DMS53 treated with DMSO at 0.1 percent for 48 hours (cell line): ENCODE data around the gene DIAPH3.

ENCODE experiments used
- DNase-seq: peaks from one replicate; lab custom pipeline; 2025; ENCODE audit not compliant: unreplicated experiment; lab: John Stamatoyannopoulos, UW

DIAPH3 gene

GRCh38 chr13:59801107-59801880 is 362.4 kb downstream of the DIAPH3 start:
- no peak for DNase-seq

DNA sequence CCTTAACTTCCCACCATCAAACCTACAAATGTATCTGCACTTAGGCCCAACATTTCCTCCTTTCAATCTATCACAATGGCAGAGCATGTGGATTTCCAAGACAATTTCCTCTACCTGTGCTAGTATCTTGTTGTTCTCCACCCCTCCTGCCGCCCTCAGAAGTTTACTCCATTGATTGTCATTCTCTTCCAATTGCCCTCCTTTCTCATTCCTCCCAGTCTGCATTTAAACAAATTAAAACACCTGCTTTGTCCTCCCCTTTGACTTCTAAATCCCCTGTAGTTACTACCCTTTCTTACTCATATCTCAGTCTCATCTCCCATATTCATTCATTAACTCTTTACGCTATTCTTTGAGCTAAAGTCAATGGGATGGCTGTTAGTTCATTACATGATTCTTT is 370.6 kb downstream of the DIAPH3 start:
- no peak for DNase-seq

GRCh38 chr13:59790626-59791025 is 373.1 kb downstream of the DIAPH3 start:
- no peak for DNase-seq

DNA sequence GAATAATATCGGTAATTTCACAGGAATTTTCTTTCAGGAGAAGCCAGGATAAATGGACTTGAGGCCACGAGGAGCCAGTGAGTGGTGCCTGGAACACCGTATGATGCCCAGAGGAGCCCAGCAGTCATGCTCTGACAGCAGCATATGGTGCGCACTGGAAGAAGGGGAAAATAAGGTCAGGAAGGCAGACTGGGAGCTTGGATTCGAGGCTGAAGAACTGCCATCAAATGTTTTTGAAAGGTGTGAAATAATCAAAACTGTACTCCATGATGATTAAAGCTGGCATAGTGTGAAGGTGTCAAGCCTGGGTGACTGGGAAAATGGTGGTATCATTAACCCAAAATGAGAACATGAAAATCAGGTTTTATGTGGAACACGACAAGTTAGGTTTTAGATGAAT is 374.2 kb downstream of the DIAPH3 start:
- no peak for DNase-seq

DNA sequence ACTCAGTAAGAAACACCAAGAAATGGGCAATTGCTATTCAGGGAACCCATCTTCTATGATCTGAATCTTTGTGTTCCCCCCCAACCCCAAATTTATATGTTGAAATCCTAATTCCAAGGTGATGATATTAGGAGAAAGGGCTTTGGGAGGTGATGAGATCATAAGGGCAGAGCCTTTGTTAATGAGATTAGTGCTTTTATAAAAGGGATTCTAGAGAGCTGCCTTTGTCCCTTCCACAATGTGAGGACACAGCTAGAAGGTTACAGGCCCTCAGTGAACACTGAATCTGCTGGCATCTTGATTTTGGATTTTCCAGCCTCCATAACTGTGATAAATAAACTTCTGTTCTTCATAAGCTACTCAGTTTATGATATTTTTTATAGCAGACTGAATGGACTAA is 376.0 kb downstream of the DIAPH3 start:
- no peak for DNase-seq

- DNase-seq = no peak
Observed at GRCh38 chr13:59782696-59783095, 381.0 kb downstream of the DIAPH3 start.

DNA sequence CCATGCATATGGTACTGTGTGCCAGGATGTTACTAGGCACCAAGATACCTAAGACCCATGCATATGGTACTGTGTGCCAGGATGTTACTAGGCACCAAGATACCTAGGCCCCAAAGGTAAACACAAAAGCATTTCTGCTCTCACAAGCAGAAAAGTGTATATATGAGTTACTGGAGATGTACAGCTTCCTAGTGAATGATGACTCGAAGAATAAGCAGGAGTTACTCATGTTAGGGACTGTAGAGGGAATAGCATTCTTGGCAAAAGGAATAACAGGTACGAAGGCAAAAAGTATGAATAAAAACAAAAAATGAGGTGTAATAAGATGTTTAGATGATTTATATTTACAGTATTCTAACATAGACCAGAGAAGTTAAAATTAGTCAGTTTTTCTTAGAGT is 383.7 kb downstream of the DIAPH3 start:
- DNase-seq = no peak

DNA sequence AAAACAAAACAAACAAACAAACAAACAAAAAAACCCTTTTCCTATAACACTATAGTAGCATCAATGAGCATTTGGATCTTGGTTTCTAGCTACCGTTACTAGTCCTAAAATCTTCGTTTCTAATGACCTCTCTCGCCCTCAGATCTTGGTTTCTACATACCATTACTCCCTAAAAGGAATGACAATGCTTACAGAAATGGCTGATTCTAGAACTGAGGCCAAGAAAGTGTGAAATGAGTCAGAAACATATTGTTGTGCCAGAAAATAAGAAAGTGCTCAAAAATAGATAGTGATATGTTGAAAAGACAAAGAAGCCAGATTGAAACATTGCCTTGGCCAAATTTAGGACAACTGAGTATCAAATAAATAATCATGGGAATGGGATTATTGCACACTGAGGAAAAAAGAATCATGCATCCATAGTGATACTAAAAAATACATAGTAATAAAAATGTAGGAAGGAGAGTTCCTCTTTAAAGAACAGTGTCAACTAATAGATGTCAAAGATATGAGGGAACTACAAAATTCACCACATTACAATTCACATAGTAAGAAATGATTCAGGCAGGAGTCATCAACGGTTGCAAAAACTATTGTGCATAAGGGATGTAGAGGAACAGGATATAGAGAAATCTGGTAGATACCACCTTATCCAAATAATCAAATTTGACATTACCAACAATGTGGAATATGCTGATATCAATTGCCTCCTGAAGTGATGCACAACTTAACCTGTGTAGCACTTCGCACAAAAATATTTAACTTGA is 386.6 kb downstream of the DIAPH3 start:
- DNase-seq = no peak

DNA sequence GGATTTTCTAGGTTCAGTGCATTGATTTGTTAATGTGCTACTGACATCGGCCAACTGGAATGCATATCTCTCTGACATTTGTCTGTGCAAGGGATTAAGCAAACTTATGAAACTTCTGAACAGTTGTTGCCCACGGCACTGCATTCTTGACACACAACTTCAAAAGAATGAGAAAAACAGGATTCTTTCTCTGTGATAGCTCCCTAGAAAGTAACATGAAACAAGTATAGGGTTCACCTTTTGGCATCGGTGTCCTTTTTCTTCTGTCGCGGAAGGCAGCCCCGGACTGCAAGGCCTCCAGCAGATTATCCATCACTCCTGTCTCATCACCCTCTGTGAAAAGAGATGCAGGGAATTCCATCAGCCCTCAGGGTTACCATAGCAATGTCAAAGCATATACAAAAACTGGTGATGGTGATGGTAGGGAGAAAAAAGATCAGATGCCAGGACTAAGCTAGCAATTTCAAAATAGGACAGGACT is 389.2 kb downstream of the DIAPH3 start:
- DNase-seq = no peak

DNA sequence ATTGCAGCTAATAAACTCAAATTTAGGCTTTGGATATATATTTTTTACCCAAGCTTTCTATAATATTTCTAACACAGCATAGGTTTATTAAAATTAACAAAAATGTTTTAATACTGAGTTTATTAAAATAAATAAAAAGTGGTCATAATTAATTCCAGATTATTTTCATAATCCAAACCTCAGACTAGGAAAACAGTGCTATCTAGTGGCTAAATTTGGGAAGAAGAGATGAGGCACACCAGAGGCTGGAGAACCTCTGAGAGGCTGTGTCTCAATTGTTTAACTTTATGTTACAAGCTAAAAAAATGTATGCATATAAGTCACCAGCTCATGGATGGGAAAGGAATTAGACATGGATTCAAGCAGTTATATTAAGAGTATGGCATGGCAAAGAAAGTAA is 392.5 kb downstream of the DIAPH3 start:
- no peak for DNase-seq

- DNase-seq = no peak
Observed at GRCh38 chr13:59770451-59770850, 393.3 kb downstream of the DIAPH3 start.

DNA sequence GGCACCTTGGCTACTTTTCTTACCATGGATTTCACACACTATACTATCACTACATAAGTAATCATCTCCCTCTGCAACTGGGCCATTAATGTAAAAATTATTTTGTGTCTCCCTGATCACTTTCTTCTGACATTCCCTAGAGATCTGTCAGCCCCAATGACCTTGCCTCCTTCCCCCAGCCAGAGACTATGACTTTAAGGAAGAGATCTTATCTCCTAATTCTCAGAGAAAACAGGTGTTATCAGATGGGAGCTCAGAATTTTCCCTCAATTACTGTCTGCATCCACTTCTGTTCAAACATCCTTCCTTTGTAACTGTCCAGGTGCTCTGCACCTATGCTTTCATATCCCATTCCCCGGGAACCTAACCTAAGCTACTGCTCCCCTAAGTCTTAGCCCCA is 397.5 kb downstream of the DIAPH3 start:
- no peak for DNase-seq

DNA sequence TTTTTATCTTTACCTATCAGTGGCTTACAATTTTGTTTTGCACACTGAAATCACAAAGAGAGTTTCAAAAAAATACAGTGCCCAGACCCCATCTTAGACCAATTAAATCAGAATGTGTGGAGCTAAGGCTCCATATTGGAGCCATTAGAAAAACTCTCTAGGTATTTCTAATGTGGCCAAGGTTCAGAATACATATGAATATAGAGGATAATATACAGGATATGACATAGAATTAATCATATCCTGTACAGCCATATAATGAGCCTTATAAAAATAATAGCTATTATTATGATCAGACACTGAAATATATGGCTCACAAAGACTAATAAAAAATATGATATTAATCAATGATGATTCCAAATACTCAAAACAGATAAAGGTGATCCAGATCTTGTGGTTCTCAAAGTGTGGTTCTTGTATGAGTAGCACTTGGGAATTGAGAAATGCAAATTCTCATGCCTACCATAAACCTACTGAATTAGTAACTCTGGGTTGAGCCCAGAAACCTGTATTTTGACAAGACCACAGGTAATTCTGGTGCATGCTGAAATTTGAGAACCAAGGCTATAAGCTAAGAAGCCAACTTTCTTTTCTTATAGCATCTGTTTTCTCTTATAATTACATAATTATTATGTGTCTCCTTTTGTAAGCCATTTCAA is 408.0 kb downstream of the DIAPH3 start:
- no peak for DNase-seq

DNA sequence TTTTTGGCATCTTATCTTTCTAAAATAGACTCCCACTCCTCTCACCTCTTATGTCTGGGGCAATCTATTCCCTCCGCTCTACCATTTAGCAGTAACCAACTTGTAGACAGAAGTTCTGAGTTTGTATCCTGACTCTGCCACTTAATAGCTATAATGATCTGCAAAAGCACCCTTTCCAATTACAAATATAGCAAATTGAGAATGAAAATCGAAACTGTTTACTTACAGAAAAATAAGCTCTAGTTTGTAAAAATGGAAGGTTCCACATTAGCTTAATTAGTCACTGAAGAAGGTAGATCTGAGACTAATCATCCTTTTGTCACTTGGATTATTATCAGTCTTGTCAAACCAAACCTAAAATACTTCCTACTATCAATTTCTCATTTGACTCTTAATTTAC is 409.3 kb downstream of the DIAPH3 start:
- DNase-seq = no peak

DNA sequence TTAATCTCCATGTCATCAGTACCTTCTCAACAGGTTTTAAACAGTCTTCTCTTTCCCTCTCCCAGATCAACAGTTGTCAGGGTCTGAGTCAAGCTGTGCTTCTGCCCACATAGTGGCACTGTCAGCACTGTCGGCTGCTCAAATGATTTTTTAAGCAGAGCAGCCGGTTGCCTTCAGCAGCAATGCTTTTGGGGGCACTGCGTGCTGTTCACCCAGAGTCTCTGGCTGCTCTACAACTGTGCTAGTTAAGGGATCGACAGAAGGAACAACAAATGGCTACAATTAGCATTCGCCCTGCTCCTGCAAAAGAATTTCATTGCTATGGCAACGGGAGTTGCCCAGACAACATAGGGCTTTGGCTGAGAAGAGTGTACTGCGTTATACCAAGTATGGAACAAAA is 412.9 kb downstream of the DIAPH3 start:
- no peak for DNase-seq

DNA sequence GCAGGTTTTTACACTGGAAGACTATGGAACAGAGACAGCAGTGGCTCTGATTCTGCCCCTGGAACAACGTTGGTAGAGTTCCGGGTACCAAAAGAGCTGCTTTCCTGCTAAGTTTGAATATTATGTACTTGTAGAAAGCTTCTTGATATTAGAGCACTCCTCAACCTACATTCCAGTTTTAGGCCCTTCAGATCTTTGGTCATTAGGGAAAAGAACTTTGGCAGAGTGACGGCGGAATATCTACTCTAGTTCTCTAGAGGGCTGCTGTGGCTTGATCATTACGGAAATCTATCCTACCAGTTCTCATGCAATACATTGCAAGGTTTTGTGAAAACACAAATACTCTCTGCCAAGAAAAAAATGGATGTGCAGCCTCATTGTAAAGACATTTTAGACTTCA is 415.7 kb downstream of the DIAPH3 start:
- DNase-seq = no peak

DNA sequence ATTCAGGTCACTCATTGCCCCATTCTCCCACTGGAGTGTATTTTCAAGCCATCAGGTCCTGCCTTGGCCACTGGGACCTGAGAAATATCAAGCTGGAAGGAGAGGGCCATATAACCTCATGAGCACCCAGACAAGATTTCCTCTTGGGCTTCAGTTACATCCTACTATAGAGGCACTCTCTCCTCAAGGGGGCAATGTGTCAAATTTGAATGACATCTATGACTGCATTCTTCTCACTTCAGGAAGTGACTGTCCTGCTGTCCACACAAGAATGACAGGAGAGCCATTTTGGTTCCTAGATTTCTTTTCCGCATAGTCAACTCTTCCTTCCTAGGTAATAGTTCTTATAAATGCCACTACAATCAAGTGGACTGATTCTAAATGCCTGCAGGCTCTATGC is 416.2 kb downstream of the DIAPH3 start:
- peak; percentile 0 for DNase-seq

- no peak for DNase-seq
Observed at GRCh38 chr13:59746291-59746962, 417.3 kb downstream of the DIAPH3 start.

DNA sequence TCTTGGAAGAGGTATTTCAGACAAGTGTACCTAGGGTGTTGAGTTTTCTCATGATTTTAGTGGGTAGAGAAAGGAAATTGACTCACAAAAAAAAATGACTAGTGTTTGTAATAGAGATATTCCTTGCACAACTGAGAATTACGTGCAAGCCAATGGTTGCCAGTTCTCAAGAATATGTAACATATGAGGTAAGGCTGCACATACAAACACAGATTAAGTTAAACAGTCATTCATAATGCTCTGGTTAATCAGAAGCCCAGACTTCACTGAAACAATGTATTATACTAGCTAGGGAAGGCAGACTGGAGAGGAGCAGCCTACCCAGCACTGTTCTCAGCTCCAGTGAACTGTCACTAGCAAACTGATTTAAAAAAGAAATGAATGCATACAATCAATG is 418.3 kb downstream of the DIAPH3 start:
- no peak for DNase-seq

DNA sequence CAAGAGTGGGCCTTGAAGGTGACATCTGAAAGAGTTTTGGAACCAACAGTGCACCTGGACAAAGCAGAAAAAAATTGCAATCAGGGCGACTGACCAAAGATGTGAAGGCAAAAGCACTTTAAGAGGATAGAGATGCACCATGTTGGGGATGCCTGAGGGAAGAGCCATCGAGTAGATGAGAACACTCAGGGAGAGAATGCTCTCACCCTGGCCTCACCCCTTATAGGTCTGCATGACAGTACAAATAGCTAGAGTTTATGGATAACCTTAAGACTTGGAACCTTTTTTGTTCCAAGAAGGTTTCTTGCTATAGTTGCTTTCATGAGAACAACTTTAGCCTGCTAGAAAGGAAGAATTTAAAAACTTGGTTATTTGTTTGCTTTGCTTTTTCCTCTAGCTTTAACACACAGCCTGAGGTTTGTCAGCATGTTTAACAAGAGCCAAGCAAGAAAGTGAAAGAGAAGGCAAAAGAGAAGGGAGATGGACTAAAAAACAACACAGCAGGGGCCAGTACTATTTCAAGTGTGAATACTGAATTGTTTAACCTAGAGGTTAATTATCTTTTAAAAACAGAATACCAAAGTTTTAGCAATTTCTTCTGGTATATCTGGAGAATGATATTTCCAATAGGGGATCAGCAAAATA is 418.9 kb downstream of the DIAPH3 start:
- DNase-seq = no peak

- DNase-seq = no peak
Observed at GRCh38 chr13:59743195-59743594, 420.5 kb downstream of the DIAPH3 start.
